ENCODE measurements around the gene DBR1.

DBR1 gene

GRCh38 chr3:138203938-138204337 lies 29.2 kb upstream of the DBR1 start:
- H3K27ac ChIP-seq (ENCODE audit: low read depth, low read length, severe bottlenecking) = no peak overlapping the region
- WGBS, 2 experiments (ENCODE audit: insufficient coverage in 2 of 2) = 94 to 96% methylated on average over 4 of the region's 4 CpGs
- H3K36me3 ChIP-seq (ENCODE audit: control insufficient read depth, insufficient read depth, low read length) = peaks cover 26% of the 10 kb centered on the region

DNA sequence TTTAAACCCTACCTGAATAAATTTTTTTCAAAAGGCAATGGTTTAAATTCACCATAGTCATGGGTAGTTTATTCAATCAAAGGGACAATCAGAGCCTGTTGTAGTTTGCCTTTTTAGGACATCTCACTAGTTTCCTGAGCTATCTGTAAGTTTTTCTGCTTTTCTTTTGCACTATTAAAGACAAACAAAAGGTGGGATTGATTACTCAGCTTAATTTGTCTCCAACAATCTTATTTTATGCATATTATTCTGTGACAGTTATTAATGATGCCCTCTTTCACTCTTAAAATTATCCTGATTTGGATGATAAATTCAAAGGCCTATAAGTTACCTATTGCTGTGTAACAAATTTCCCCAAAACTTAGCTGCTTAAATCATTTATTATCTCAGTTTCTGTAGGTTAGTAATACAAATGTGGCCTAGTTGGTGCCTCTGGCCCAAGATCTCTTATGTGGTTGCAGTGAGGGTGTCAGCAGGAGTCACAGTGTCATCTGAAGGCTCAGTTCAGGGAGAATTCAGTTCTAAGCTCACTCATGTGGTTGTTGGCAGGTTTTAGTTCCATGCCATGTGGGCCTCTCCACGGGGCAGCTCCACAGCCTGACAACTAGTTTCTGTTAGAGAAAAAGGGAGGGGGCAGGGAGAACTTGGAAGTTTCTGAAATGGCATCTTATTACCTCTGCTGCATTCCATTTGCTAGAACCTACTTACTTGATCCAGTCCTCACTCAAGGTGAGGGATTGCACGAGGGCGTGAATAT lies 28.4 kb upstream of the DBR1 start:
- Histone ChIP-seq H3K9me3 (ENCODE audit: control insufficient read depth, low read length) (no peaks in the 10 kb centered on the region), H3K36me3 (ENCODE audit: control insufficient read depth, insufficient read depth, low read length) (peaks cover 28% of the 10 kb centered on the region), H3K4me3 (ENCODE audit: extremely low read depth, insufficient read depth, low read length, poor library complexity, severe bottlenecking) (no peak overlapping the region), H3K27ac (ENCODE audit: low read depth, low read length, severe bottlenecking) (no peak overlapping the region), H3K4me1 (ENCODE audit: control insufficient read depth, insufficient read depth, low read length, poor library complexity, severe bottlenecking) (no peaks in the 10 kb centered on the region)
- WGBS, 2 experiments (ENCODE audit: insufficient coverage in 2 of 2) = 50 to 100% methylated on average over 2 of the region's 3 CpGs

More at GRCh38 chr3:138203938-138204337, 29.2 kb upstream of the DBR1 start:
- no peak overlapping the region for H3K4me3 ChIP-seq (ENCODE audit: extremely low read depth, insufficient read depth, low read length, poor library complexity, severe bottlenecking)
- no peaks in the 10 kb centered on the region for H3K4me1 ChIP-seq (ENCODE audit: control insufficient read depth, insufficient read depth, low read length, poor library complexity, severe bottlenecking)
- H3K9me3 ChIP-seq (ENCODE audit: control insufficient read depth, low read length) = no peaks in the 10 kb centered on the region

DNA sequence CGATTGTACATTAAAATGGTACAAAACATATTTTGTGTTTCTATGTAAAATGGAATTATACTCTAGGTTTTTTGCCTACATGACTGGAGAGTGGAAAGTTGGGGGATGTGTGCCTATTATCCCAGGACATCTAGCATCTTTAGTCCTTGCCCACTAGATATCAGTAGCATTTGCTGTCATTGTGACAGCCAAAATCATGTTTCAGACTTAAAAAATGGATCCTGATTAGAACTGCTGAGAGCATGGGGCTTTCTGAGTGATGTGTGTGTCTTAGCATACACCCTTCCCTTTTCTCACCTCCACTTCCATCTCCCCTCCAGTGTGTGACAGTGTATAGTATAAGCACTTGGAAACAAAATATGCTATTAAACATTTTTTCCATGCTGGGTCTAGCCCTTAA lies 25.7 kb upstream of the DBR1 start:
- Histone ChIP-seq H3K27ac (ENCODE audit: low read depth, low read length, severe bottlenecking) (no peak overlapping the region), H3K4me3 (ENCODE audit: extremely low read depth, insufficient read depth, low read length, poor library complexity, severe bottlenecking) (no peak overlapping the region), H3K36me3 (ENCODE audit: control insufficient read depth, insufficient read depth, low read length) (peaks cover 20% of the 10 kb centered on the region), H3K9me3 (ENCODE audit: control insufficient read depth, low read length) (no peaks in the 10 kb centered on the region), H3K4me1 (ENCODE audit: control insufficient read depth, insufficient read depth, low read length, poor library complexity, severe bottlenecking) (no peaks in the 10 kb centered on the region)
- WGBS, 2 experiments (ENCODE audit: insufficient coverage in 2 of 2) = no CpG with 5 or more reads among the region's 1 CpG

DNA sequence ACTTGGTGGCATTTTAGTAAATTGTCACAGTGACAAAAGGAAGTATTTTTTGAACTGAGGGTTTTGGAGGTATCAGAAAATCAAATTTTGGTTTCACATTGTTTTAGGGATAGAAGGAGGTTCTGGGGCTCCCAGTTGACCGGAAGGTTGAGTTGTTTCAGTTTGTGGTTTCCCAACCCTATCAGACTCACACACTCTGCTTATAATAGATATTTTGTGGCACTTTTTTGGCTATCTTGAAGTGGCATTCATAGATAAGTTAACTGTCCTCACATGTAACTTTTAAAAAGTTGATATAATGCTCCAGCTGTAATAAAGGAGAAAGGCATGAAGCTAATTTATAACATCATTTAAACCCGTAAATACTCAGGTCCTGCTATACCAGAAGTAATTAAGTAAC lies 25.1 kb upstream of the DBR1 start:
- Histone ChIP-seq H3K36me3 (ENCODE audit: control insufficient read depth, insufficient read depth, low read length) (peaks cover 17% of the 10 kb centered on the region), H3K27ac (ENCODE audit: low read depth, low read length, severe bottlenecking) (no peak overlapping the region), H3K4me1 (ENCODE audit: control insufficient read depth, insufficient read depth, low read length, poor library complexity, severe bottlenecking) (no peaks in the 10 kb centered on the region), H3K4me3 (ENCODE audit: extremely low read depth, insufficient read depth, low read length, poor library complexity, severe bottlenecking) (no peak overlapping the region), H3K9me3 (ENCODE audit: control insufficient read depth, low read length) (no peaks in the 10 kb centered on the region)
- WGBS, 2 experiments (ENCODE audit: insufficient coverage in 2 of 2) = no CpG with 5 or more reads among the region's 2 CpGs

GRCh38 chr3:138197524-138197923 lies 22.8 kb upstream of the DBR1 start:
- no peak overlapping the region for H3K4me3 ChIP-seq (ENCODE audit: extremely low read depth, insufficient read depth, low read length, poor library complexity, severe bottlenecking)
- no CpG with 5 or more reads among the region's 1 CpG for WGBS, 2 experiments (ENCODE audit: insufficient coverage in 2 of 2)
- H3K9me3 ChIP-seq (ENCODE audit: control insufficient read depth, low read length) = no peaks in the 10 kb centered on the region
- no peaks in the 10 kb centered on the region for H3K4me1 ChIP-seq (ENCODE audit: control insufficient read depth, insufficient read depth, low read length, poor library complexity, severe bottlenecking)
- H3K36me3 ChIP-seq (ENCODE audit: control insufficient read depth, insufficient read depth, low read length) = peaks cover 14% of the 10 kb centered on the region
- no peak overlapping the region for H3K27ac ChIP-seq (ENCODE audit: low read depth, low read length, severe bottlenecking)

DNA sequence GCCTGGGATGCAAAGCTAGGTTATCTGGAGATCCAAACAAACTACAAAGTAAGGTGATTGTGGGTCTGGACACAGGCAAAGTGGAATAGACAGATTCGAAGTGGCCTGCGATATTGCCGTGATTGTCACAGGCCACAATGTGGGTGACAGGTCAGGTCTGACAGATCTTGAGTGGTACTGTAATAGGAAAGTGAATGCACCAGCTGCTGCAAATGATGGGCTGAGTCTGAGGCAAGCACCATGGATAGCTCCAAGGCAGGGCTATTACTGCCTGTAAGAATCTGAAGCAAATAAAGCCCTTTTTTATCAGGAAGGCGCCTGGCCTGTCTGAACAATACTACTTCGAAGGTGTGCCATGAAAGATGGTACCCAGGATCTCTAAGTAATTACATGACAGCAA lies 22.3 kb upstream of the DBR1 start:
- Histone ChIP-seq H3K27ac (ENCODE audit: low read depth, low read length, severe bottlenecking) (no peak overlapping the region), H3K4me3 (ENCODE audit: extremely low read depth, insufficient read depth, low read length, poor library complexity, severe bottlenecking) (no peak overlapping the region), H3K9me3 (ENCODE audit: control insufficient read depth, low read length) (no peaks in the 10 kb centered on the region), H3K36me3 (ENCODE audit: control insufficient read depth, insufficient read depth, low read length) (peaks cover 19% of the 10 kb centered on the region), H3K4me1 (ENCODE audit: control insufficient read depth, insufficient read depth, low read length, poor library complexity, severe bottlenecking) (no peaks in the 10 kb centered on the region)
- 93 to 96% methylated on average over 3 to 4 of the region's 5 CpGs for WGBS, 2 experiments (ENCODE audit: insufficient coverage in 2 of 2)

GRCh38 chr3:138196023-138196422 lies 21.3 kb upstream of the DBR1 start:
- Histone ChIP-seq H3K27ac (ENCODE audit: low read depth, low read length, severe bottlenecking) (no peak overlapping the region), H3K36me3 (ENCODE audit: control insufficient read depth, insufficient read depth, low read length) (peaks cover 24% of the 10 kb centered on the region), H3K4me1 (ENCODE audit: control insufficient read depth, insufficient read depth, low read length, poor library complexity, severe bottlenecking) (no peaks in the 10 kb centered on the region), H3K9me3 (ENCODE audit: control insufficient read depth, low read length) (no peaks in the 10 kb centered on the region), H3K4me3 (ENCODE audit: extremely low read depth, insufficient read depth, low read length, poor library complexity, severe bottlenecking) (no peak overlapping the region)
- WGBS, 2 experiments (ENCODE audit: insufficient coverage in 2 of 2) = 86 to 100% methylated on average over 1 to 2 of the region's 2 CpGs

DNA sequence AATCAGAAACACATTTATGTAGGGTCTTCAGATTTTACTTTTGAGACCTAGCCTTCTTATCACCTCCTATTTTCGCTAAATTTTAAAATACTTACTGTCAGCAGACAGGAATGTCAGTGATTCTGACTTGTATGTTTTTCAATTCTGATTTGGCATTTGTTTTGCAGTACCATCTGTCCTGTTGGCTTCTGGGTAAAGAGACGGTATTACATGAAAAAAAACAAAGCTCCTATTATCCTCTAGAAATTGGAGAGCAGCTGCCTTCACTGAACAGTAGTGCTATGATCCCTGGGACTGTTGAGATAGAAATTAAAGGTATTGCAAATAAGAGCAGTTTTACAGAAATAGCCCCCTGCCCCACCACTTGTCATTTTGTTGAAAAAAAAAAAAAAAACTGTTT lies 20.8 kb upstream of the DBR1 start:
- WGBS, 2 experiments (ENCODE audit: insufficient coverage in 2 of 2) = no CpG with 5 or more reads among the region's 2 CpGs
- Histone ChIP-seq H3K36me3 (ENCODE audit: control insufficient read depth, insufficient read depth, low read length) (peaks cover 30% of the 10 kb centered on the region), H3K27ac (ENCODE audit: low read depth, low read length, severe bottlenecking) (no peak overlapping the region), H3K4me3 (ENCODE audit: extremely low read depth, insufficient read depth, low read length, poor library complexity, severe bottlenecking) (no peak overlapping the region), H3K9me3 (ENCODE audit: control insufficient read depth, low read length) (no peaks in the 10 kb centered on the region), H3K4me1 (ENCODE audit: control insufficient read depth, insufficient read depth, low read length, poor library complexity, severe bottlenecking) (no peaks in the 10 kb centered on the region)

- H3K27ac ChIP-seq (ENCODE audit: low read depth, low read length, severe bottlenecking) = peak overlapping the region; percentile 94
- no peaks in the 10 kb centered on the region for H3K4me1 ChIP-seq (ENCODE audit: control insufficient read depth, insufficient read depth, low read length, poor library complexity, severe bottlenecking)
- peak overlapping the region; percentile 86 for H3K4me3 ChIP-seq (ENCODE audit: extremely low read depth, insufficient read depth, low read length, poor library complexity, severe bottlenecking)
- no peaks in the 10 kb centered on the region for H3K9me3 ChIP-seq (ENCODE audit: control insufficient read depth, low read length)
- 9 to 10% methylated on average over 11 of the region's 17 CpGs for WGBS, 2 experiments (ENCODE audit: insufficient coverage in 2 of 2)
- H3K36me3 ChIP-seq (ENCODE audit: control insufficient read depth, insufficient read depth, low read length) = peaks cover 30% of the 10 kb centered on the region
Measured at GRCh38 chr3:138188013-138188730, 13.5 kb upstream of the DBR1 start.

GRCh38 chr3:138187296-138188012 lies 12.7 kb upstream of the DBR1 start, which contains the start of gene ARMC8:
Gene ARMC8, plus strand, starts transcription at chr3:138187301. Its CDS starts 254 bp downstream, at chr3:138187555.
- no peaks in the 10 kb centered on the region for H3K4me1 ChIP-seq (ENCODE audit: control insufficient read depth, insufficient read depth, low read length, poor library complexity, severe bottlenecking)
- peak within 1 kb of the TSS; percentile 86 for H3K4me3 ChIP-seq (ENCODE audit: extremely low read depth, insufficient read depth, low read length, poor library complexity, severe bottlenecking)
- 0% methylated on average over 51 to 52 of the region's 59 CpGs for WGBS, 2 experiments (ENCODE audit: insufficient coverage in 2 of 2)
- H3K27ac ChIP-seq (ENCODE audit: low read depth, low read length, severe bottlenecking) = peak within 1 kb of the TSS; percentile 94
- H3K9me3 ChIP-seq (ENCODE audit: control insufficient read depth, low read length) = no peaks in the 10 kb centered on the region
- peaks cover 28% of the 10 kb centered on the region for H3K36me3 ChIP-seq (ENCODE audit: control insufficient read depth, insufficient read depth, low read length)
